Measurements from ENCODE around the gene HNRNPLL.

- no peak for TF ChIP-seq CTCF (IDR thresholded peaks at IDR 0.05)
- TF ChIP-seq POLR2A (IDR thresholded peaks at IDR 0.05): no peak
Measured at GRCh38 chr2:38650012-38650411, 47.3 kb upstream of the HNRNPLL start.

Measured in uterus (tissue), 2 donors.